ENCODE results near the gene VPS35L. TPM values are rescaled to one million over a fixed set of nuclear protein-coding genes. Genes with fewer than 3 reads are reported as not detected.

VPS35L gene
- polyA plus RNA-seq, 4 donors, result 15.1 to 53.4 (median 27.2) TPM

DNA sequence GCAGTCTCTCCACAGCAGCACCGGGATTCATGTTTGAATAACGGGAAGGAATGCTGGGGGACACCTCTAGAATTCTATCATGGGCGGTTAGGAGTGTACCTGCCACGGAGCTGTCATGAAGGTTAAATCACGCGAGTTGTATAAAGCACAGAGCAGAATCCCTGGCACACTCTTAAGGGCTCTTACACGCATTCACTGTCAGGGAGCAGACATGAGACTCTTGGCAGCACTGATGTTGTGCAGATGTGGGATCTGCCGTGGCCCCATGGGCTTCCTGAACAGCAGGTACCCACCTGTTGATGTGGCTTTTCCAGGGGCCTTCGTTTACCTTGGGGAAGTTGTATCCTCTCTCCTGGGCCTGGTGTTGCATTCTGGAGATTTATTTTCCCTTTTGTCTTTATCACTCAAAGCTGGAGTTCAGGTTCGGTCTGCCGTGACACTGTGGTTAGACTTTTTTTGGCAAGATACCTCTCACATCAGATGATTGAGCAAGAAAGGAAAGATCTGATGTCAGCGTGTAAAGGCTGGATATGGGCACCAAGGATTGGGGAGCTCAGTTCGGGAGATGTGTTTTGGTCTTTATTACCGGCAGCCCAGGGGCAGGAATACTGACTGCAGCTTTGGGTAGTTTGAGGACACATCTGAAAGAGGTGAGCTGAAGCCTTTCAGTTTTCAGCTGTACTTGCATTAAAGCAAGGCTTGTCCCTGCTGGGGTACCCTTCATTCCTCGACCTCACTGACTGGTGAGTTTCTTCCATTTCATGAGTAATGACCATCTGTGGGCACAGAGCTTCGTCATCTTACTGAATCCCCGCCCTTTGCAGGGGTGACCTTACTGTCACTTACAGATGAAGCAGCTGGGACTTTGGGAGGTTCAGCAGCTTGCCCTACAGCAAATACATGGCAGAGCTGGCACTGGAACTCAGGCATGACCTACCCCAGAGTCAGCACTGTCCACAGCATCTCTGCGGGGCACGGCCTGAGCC lies 143.3 kb downstream of the VPS35L start:
- 87 to 89% (median 88%) methylated on average over 19 of the region's 19 CpGs for WGBS, 3 donors
- peaks cover 0 to 54% (median 8%) of the 10 kb centered on the region in 3 donors for H3K36me3 ChIP-seq (ENCODE audit: control insufficient read depth in 3 of 3, insufficient read depth in 2 of 3, low read depth in 1 of 3, low read length in 3 of 3)

DNA sequence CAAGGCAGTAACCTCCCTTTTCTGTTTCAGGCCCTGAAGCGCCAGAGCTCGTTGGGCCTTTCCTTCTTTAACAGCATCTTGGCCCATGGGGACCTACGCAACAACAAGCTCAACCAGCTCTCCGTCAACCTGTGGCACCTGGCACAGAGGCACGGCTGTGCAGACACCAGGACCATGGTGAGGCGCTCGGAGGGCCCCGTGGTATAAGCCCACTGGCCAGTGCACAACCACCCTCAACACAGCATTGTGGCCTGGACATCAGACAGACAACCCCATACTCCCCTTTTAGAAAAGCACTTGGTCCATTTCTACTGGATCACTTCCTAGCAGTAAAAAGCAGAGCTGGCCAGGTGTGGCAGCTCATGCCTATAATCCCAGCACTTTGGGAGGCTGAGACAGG lies 144.0 kb downstream of the VPS35L start:
- no peak for DNase-seq
- no peak for FAIRE-seq

More for the DNA sequence above, 143.3 kb downstream of the VPS35L start:
- Histone ChIP-seq H3K4me3 (ENCODE audit: low read depth in 1 of 3, low read length in 3 of 3) (no peak overlapping the region), H3K4me1 (ENCODE audit: control insufficient read depth in 3 of 3, insufficient read depth in 2 of 3, low read depth in 1 of 3, low read length in 2 of 3) (peaks cover 2 to 37% (median 15%) of the 10 kb centered on the region in 3 donors), H3K9me3 (ENCODE audit: control insufficient read depth in 2 of 2, insufficient read depth in 1 of 2, low read depth in 1 of 2, low read length in 1 of 2) (no peaks in the 10 kb centered on the region), H3K27ac (ENCODE audit: low read depth in 1 of 3, low read length in 2 of 3) (peak overlapping the region in 1 of 3 donors; percentile 82), H3K27me3 (ENCODE audit: control insufficient read depth in 3 of 3, insufficient read depth in 3 of 3, low read length in 3 of 3) (no peaks in the 10 kb centered on the region)
- FAIRE-seq, result no peak
- DNase-seq, result no peak

DNA sequence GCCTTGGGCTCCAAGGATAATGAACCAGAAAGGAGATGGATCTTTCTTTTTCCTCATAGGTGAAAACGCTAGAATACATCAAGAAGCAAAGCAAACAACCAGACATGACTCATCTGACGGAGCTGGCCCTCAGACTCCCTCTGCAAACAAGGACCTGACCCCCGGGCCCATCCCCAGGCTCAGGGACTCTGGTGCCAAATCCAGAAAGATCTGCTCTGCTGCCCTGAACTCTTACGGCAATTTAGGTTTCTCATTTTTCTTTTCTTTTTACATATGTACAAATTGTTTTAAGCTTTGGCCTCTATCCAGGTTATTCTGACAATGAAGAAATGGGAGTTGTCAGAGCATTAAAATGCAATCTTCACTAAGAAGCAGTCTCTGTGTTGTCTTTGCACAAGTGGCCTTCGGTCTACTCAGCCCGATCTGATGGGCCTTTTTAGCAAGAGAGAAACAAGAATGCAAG lies 144.8 kb downstream of the VPS35L start:
- Histone ChIP-seq H3K4me1 (ENCODE audit: control insufficient read depth in 3 of 3, insufficient read depth in 2 of 3, low read depth in 1 of 3, low read length in 2 of 3) (peaks cover 2 to 37% (median 15%) of the 10 kb centered on the region in 3 donors), H3K27ac (ENCODE audit: low read depth in 1 of 3, low read length in 2 of 3) (peak overlapping the region in 1 of 3 donors; percentile 60), H3K4me3 (ENCODE audit: low read depth in 1 of 3, low read length in 3 of 3) (no peak overlapping the region), H3K36me3 (ENCODE audit: control insufficient read depth in 3 of 3, insufficient read depth in 2 of 3, low read depth in 1 of 3, low read length in 3 of 3) (peaks cover 5 to 67% (median 8%) of the 10 kb centered on the region in 3 donors), H3K9me3 (ENCODE audit: control insufficient read depth in 2 of 2, insufficient read depth in 1 of 2, low read depth in 1 of 2, low read length in 1 of 2) (no peaks in the 10 kb centered on the region), H3K27me3 (ENCODE audit: control insufficient read depth in 3 of 3, insufficient read depth in 3 of 3, low read length in 3 of 3) (no peaks in the 10 kb centered on the region)
- no peak for FAIRE-seq
- 16 to 35% (median 32%) methylated on average over 6 of the region's 6 CpGs for WGBS, 3 donors
- peak; percentile 65 to 66 for DNase-seq

More for the DNA sequence above, 144.0 kb downstream of the VPS35L start:
- Histone ChIP-seq H3K4me3 (ENCODE audit: low read depth in 1 of 3, low read length in 3 of 3) (no peak overlapping the region), H3K9me3 (ENCODE audit: control insufficient read depth in 2 of 2, insufficient read depth in 1 of 2, low read depth in 1 of 2, low read length in 1 of 2) (no peaks in the 10 kb centered on the region), H3K27me3 (ENCODE audit: control insufficient read depth in 3 of 3, insufficient read depth in 3 of 3, low read length in 3 of 3) (no peaks in the 10 kb centered on the region), H3K27ac (ENCODE audit: low read depth in 1 of 3, low read length in 2 of 3) (peak overlapping the region in 1 of 3 donors; percentile 11), H3K36me3 (ENCODE audit: control insufficient read depth in 3 of 3, insufficient read depth in 2 of 3, low read depth in 1 of 3, low read length in 3 of 3) (peaks cover 0 to 60% (median 8%) of the 10 kb centered on the region in 3 donors), H3K4me1 (ENCODE audit: control insufficient read depth in 3 of 3, insufficient read depth in 2 of 3, low read depth in 1 of 3, low read length in 2 of 3) (peaks cover 2 to 37% (median 15%) of the 10 kb centered on the region in 3 donors)
- WGBS, 3 donors, result 96 to 98% (median 97%) methylated on average over 8 of the region's 8 CpGs

DNA sequence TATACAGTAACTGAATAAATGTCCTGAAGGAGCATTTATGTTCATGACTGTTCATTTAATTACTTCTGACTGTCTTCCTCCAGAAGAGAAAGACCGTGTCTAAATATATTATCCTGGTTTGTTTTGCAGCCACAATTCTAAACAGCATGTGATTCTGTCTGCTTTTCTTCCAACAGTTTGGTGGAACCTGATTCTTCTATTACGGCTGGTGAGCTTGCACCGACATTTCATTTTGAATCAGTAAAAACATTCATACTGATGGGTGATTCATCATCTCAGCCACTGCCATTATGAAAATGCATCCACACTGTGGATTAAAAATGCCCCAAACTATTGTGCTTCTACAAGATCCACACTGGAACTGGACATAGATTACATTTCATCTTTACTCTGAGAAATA lies 145.6 kb downstream of the VPS35L start:
- Histone ChIP-seq H3K27me3 (ENCODE audit: control insufficient read depth in 3 of 3, insufficient read depth in 3 of 3, low read length in 3 of 3) (no peaks in the 10 kb centered on the region), H3K9me3 (ENCODE audit: control insufficient read depth in 2 of 2, insufficient read depth in 1 of 2, low read depth in 1 of 2, low read length in 1 of 2) (no peaks in the 10 kb centered on the region), H3K4me3 (ENCODE audit: low read depth in 1 of 3, low read length in 3 of 3) (no peak overlapping the region), H3K27ac (ENCODE audit: low read depth in 1 of 3, low read length in 2 of 3) (no peak overlapping the region), H3K36me3 (ENCODE audit: control insufficient read depth in 3 of 3, insufficient read depth in 2 of 3, low read depth in 1 of 3, low read length in 3 of 3) (peaks cover 5 to 74% (median 8%) of the 10 kb centered on the region in 3 donors), H3K4me1 (ENCODE audit: control insufficient read depth in 3 of 3, insufficient read depth in 2 of 3, low read depth in 1 of 3, low read length in 2 of 3) (peaks cover 2 to 34% (median 13%) of the 10 kb centered on the region in 3 donors)
- no peak for FAIRE-seq
- no peak for DNase-seq
- WGBS, 3 donors, result 80 to 85% (median 84%) methylated on average over 3 of the region's 3 CpGs

DNA sequence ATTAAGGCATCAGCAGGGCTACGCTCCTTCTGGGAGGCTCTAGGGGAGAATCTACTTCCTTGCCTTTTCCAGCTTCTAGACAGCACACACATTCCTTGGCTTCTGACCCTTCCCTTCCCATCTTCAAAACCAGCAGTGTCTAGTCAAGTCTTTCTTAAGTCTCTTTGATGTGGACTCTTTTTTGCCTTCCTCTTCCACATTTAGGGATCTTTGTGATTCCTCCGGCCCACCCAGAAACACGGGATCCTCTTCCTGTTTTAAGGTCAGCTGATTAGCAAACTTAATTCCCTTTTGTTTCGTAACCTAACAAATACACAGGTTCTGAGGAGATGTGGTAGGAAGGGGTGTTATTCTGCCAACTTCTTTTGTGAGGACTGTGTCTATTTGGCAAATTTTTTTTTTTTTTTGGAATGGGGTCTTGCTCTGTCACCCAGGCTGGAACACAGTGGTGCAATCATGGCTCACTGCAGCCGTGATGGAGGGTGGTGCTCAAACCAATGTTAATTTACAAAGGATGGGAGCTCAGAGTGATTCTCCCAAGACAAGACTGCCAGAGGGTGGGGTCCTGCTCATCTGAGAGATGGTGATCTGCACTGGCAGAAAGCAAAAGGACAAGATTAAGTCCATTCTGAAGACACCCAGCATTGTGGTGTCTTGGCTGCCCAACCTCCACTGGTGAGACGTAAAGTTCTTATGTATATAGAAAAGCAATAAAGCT lies 147.8 kb downstream of the VPS35L start:
- peaks cover 0 to 19% (median 8%) of the 10 kb centered on the region in 3 donors for H3K4me1 ChIP-seq (ENCODE audit: control insufficient read depth in 3 of 3, insufficient read depth in 2 of 3, low read depth in 1 of 3, low read length in 2 of 3)
- H3K36me3 ChIP-seq (ENCODE audit: control insufficient read depth in 3 of 3, insufficient read depth in 2 of 3, low read depth in 1 of 3, low read length in 3 of 3), result peaks cover 5 to 73% (median 6%) of the 10 kb centered on the region in 3 donors
- H3K4me3 ChIP-seq (ENCODE audit: low read depth in 1 of 3, low read length in 3 of 3), result no peak overlapping the region
- FAIRE-seq (no peak), DNase-seq (no peak)
- H3K27me3 ChIP-seq (ENCODE audit: control insufficient read depth in 3 of 3, insufficient read depth in 3 of 3, low read length in 3 of 3), result no peaks in the 10 kb centered on the region
- WGBS, 3 donors, result 79 to 88% (median 87%) methylated on average over 6 of the region's 6 CpGs
- peak overlapping the region in 1 of 3 donors; percentile 61 for H3K27ac ChIP-seq (ENCODE audit: low read depth in 1 of 3, low read length in 2 of 3)
- no peaks in the 10 kb centered on the region for H3K9me3 ChIP-seq (ENCODE audit: control insufficient read depth in 2 of 2, insufficient read depth in 1 of 2, low read depth in 1 of 2, low read length in 1 of 2)

DNA sequence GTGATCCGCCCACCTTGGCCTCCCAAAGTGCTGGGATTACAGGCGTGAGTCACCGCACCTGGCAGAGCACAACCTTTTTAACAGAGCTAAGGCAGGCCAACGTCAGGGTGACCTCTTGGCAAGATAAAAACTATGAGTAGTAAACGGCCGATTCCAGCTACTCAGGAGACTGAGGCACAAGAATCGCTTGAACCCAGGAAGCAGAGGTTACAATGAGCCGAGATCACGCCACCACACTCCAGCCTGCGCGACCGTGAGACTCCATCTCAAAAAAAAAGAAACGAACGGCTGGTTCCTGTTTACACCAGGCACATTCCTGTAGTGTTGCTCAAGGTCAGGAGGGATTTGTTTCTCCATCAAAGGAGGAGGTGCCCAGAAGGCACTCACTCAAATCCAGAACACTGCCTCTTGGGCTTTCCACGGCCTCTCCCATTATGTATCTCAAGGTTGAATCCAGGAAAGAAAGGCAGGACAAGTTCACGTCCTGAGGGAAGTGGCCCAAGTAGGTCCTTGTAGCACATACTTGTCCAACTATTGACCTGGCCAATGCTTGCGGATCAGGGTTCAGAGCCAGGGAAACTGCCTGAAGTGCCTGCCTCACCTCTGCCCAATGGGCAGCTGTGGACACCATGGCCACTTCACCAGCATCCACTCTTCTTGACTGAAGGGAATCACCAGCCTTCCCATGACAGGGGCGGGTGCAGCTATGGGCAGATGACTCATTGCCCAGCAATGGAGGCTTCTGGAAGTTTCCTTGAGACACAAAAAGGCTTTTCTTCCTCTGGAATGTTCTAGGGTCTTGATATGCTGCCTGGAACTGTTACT lies 149.0 kb downstream of the VPS35L start:
- H3K36me3 ChIP-seq (ENCODE audit: control insufficient read depth in 3 of 3, insufficient read depth in 2 of 3, low read depth in 1 of 3, low read length in 3 of 3), result peaks cover 6 to 73% (median 7%) of the 10 kb centered on the region in 3 donors
- H3K4me3 ChIP-seq (ENCODE audit: low read depth in 1 of 3, low read length in 3 of 3), result no peak overlapping the region
- no peak for DNase-seq
- WGBS, 3 donors, result 75 to 86% (median 76%) methylated on average over 18 of the region's 18 CpGs
- H3K9me3 ChIP-seq (ENCODE audit: control insufficient read depth in 2 of 2, insufficient read depth in 1 of 2, low read depth in 1 of 2, low read length in 1 of 2), result no peaks in the 10 kb centered on the region
- FAIRE-seq, result no peak
- peak overlapping the region in 2 of 3 donors; percentile 26 to 36 for H3K27ac ChIP-seq (ENCODE audit: low read depth in 1 of 3, low read length in 2 of 3)
- no peaks in the 10 kb centered on the region for H3K27me3 ChIP-seq (ENCODE audit: control insufficient read depth in 3 of 3, insufficient read depth in 3 of 3, low read length in 3 of 3)
- H3K4me1 ChIP-seq (ENCODE audit: control insufficient read depth in 3 of 3, insufficient read depth in 2 of 3, low read depth in 1 of 3, low read length in 2 of 3), result peaks cover 0 to 18% (median 7%) of the 10 kb centered on the region in 3 donors

DNA sequence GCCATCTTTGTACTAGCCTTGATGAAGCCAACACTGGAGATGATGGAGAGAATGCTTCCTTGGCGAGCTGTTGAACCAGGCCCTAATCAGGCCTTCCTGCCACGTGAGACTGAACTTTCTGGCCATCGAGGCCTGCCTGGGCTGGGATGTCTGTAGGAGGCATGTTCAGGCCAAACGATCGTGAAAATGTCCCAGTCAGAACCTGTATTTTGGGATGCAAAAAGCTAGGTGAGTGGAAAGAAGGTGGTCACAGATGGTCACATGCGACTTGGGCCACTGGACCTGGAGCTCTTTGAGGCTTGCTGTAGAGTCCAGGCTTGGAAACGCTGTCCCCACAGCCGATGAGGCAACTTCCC lies 149.6 kb downstream of the VPS35L start:
- Histone ChIP-seq H3K36me3 (ENCODE audit: control insufficient read depth in 3 of 3, insufficient read depth in 2 of 3, low read depth in 1 of 3, low read length in 3 of 3) (peaks cover 6 to 75% (median 7%) of the 10 kb centered on the region in 3 donors), H3K27me3 (ENCODE audit: control insufficient read depth in 3 of 3, insufficient read depth in 3 of 3, low read length in 3 of 3) (no peaks in the 10 kb centered on the region), H3K4me3 (ENCODE audit: low read depth in 1 of 3, low read length in 3 of 3) (no peak overlapping the region), H3K9me3 (ENCODE audit: control insufficient read depth in 2 of 2, insufficient read depth in 1 of 2, low read depth in 1 of 2, low read length in 1 of 2) (no peaks in the 10 kb centered on the region), H3K4me1 (ENCODE audit: control insufficient read depth in 3 of 3, insufficient read depth in 2 of 3, low read depth in 1 of 3, low read length in 2 of 3) (peaks cover 0 to 12% (median 2%) of the 10 kb centered on the region in 3 donors), H3K27ac (ENCODE audit: low read depth in 1 of 3, low read length in 2 of 3) (peak overlapping the region in 1 of 3 donors; percentile 36)
- DNase-seq (no peak), FAIRE-seq (no peak)
- 94 to 97% (median 95%) methylated on average over 8 of the region's 8 CpGs for WGBS, 3 donors
